ENCODE data around the gene NRTN.

The NRTN gene

DNA sequence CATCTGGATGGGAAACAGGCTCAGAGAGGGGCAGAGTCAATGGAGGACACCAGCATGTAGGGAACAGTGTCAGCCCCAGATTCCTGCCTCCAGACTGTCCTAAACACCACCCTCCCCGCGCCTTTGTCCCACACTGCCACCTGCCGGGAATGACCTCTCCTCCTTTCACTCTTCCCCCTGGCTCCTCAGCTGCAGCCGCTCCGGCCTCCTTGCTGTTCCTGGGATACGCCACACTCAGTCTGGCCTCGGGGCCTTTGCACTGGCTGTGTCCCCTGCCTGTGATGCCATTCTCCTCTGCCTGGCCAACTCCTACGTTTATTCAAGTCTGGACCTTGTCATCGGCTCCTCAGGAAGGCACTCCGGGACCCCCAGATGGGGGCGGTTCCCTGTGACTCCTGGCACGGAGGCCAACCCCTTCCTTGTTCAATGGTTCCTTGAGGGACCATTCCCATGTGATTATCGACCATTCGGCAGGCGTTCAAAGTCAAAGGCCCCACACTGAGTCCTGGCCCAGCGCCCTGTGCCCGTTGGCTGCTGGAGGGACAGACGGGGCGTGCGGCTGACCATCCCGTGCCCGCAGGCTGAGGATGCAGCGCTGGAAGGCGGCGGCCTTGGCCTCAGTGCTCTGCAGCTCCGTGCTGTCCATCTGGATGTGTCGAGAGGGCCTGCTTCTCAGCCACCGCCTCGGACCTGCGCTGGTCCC lies 18.9 kb downstream of the NRTN start:
- TF ChIP-seq, protein P1, sequence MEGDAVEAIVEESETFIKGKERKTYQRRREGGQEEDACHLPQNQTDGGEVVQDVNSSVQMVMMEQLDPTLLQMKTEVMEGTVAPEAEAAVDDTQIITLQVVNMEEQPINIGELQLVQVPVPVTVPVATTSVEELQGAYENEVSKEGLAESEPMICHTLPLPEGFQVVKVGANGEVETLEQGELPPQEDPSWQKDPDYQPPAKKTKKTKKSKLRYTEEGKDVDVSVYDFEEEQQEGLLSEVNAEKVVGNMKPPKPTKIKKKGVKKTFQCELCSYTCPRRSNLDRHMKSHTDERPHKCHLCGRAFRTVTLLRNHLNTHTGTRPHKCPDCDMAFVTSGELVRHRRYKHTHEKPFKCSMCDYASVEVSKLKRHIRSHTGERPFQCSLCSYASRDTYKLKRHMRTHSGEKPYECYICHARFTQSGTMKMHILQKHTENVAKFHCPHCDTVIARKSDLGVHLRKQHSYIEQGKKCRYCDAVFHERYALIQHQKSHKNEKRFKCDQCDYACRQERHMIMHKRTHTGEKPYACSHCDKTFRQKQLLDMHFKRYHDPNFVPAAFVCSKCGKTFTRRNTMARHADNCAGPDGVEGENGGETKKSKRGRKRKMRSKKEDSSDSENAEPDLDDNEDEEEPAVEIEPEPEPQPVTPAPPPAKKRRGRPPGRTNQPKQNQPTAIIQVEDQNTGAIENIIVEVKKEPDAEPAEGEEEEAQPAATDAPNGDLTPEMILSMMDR (IDR thresholded peaks at IDR 0.05; ENCODE audit: low read depth, low read length), result peak; percentile 26; the same call in 1 of the 2 replicates
- no peak for TF ChIP-seq EZH2phosphoT487 (IDR thresholded peaks at IDR 0.05; ENCODE audit: low read depth)
- Histone ChIP-seq H4K20me1 (ENCODE audit: insufficient read depth, low read length) (no peaks in the 10 kb centered on the region), H3K4me2 (ENCODE audit: low read length) (no peak overlapping the region), H3K9ac (ENCODE audit: low read length) (no peak overlapping the region), H3K27me3 (ENCODE audit: low read depth, low read length) (no peaks in the 10 kb centered on the region), H3K4me3 (ENCODE audit: low read length) (no peak overlapping the region), H3K36me3 (replicated peaks; ENCODE audit: low read depth, low read length) (no peaks in the 10 kb centered on the region), H3K4me1 (ENCODE audit: low read length) (peaks cover 11% of the 10 kb centered on the region), H3K27ac (ENCODE audit: low read length) (no peak overlapping the region), H2AFZ (ENCODE audit: low read depth, low read length) (no peak overlapping the region), H3K79me2 (ENCODE audit: low read length) (no peaks in the 10 kb centered on the region), H3K9me3 (ENCODE audit: insufficient read depth, low read length) (no peaks in the 10 kb centered on the region)

DNA sequence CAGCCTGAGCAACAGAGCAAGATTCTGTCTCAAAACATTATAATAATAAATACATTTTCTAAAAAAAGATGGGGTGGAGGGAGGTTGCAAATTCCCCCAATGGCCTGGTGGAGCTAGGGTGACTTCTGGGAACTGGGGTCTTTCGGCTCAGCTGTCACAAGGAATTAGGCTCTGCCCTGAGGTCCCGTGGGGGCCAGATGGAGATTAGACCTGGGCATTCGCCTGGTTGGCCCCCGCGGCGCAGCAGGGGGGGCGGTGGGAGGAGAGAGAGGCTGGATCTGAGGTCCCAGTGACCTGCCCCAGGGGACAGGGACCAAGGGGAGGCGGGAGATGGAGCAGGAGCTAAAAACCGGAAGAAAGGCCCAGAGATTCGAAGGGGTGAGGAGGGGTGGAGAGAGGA lies 19.9 kb downstream of the NRTN start:
- no peak for TF ChIP-seq EZH2phosphoT487 (IDR thresholded peaks at IDR 0.05; ENCODE audit: low read depth)
- TF ChIP-seq, protein P1 (IDR thresholded peaks at IDR 0.05; ENCODE audit: low read depth, low read length), result no peak
- Histone ChIP-seq H3K4me1 (ENCODE audit: low read length) (peaks cover 11% of the 10 kb centered on the region), H3K36me3 (replicated peaks; ENCODE audit: low read depth, low read length) (no peaks in the 10 kb centered on the region), H3K27ac (ENCODE audit: low read length) (no peak overlapping the region), H3K9me3 (ENCODE audit: insufficient read depth, low read length) (no peaks in the 10 kb centered on the region), H3K9ac (ENCODE audit: low read length) (no peak overlapping the region), H2AFZ (ENCODE audit: low read depth, low read length) (no peak overlapping the region), H3K27me3 (ENCODE audit: low read depth, low read length) (no peaks in the 10 kb centered on the region), H4K20me1 (ENCODE audit: insufficient read depth, low read length) (no peaks in the 10 kb centered on the region), H3K4me2 (ENCODE audit: low read length) (no peak overlapping the region), H3K79me2 (ENCODE audit: low read length) (no peaks in the 10 kb centered on the region), H3K4me3 (ENCODE audit: low read length) (no peak overlapping the region)

DNA sequence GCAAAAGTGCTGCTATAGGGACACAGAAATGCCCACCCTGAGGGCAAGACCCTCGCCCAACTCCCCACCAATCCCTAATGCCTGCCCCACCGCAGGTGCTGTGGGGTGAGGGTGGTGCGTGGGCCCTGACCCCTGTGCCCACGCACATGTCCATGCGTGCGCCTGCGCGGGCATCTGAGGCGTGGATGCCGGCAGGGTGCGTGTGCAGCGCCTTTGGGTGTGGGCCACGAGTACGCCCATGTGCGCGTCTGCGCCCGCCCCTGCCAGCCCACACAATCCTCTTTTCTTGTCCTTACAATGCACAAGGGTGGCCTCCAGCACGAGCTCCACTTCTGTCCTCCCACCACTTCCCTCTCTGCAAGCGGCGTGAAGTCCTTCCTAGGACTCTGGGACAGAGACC lies 20.3 kb downstream of the NRTN start:
- Histone ChIP-seq H3K27me3 (ENCODE audit: low read depth, low read length) (no peaks in the 10 kb centered on the region), H3K4me2 (ENCODE audit: low read length) (no peak overlapping the region), H3K79me2 (ENCODE audit: low read length) (no peaks in the 10 kb centered on the region), H3K36me3 (replicated peaks; ENCODE audit: low read depth, low read length) (no peaks in the 10 kb centered on the region), H3K4me1 (ENCODE audit: low read length) (peaks cover 11% of the 10 kb centered on the region), H3K4me3 (ENCODE audit: low read length) (no peak overlapping the region), H2AFZ (ENCODE audit: low read depth, low read length) (no peak overlapping the region), H4K20me1 (ENCODE audit: insufficient read depth, low read length) (no peaks in the 10 kb centered on the region), H3K9me3 (ENCODE audit: insufficient read depth, low read length) (no peaks in the 10 kb centered on the region), H3K9ac (ENCODE audit: low read length) (no peak overlapping the region), H3K27ac (ENCODE audit: low read length) (no peak overlapping the region)
- no peak for TF ChIP-seq EZH2phosphoT487 (IDR thresholded peaks at IDR 0.05; ENCODE audit: low read depth)
- TF ChIP-seq, protein P1 (IDR thresholded peaks at IDR 0.05; ENCODE audit: low read depth, low read length), result no peak

DNA sequence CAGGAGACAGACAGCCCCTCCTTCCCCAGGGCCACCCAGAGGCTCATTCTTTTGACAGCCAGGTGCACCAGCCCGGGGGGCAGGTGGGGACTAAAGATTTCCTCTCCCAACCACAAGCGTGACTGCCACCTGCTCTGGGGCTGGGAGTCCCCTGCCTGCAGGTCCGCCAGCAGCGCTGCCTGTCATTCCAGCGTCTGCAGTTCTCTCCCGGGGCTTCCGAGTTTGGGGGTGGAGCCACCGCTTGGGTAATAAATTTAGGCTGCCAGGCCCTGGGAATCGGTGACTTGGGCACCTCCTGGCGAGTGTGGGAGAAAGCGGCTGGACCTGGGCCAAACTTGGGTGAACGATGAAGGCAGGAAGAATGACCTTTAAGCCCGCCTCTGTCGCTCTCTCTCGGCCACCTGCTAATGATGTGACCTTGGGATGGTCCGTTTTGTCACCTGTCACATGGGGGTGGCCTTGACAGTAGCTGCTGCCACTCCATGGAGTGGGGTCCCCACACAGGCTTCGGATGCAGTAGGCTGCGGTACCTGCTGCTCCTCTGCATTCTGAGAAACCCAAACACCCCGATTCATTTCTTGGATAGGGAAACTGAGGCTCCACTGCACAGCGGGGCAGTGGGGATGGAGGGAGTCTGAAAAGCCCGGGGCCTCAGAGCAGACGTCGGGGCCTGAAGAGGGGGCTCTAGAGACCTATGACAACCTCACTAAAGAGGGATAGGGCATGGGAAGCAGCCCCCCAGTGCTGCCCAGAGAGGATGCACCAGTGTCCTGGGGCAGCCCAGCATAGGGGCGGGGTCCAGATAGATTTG lies 21.9 kb downstream of the NRTN start:
- no peak overlapping the region for H3K9ac ChIP-seq (ENCODE audit: low read length)
- H3K79me2 ChIP-seq (ENCODE audit: low read length), result no peaks in the 10 kb centered on the region
- H3K4me1 ChIP-seq (ENCODE audit: low read length), result peaks cover 11% of the 10 kb centered on the region
- no peaks in the 10 kb centered on the region for H3K27me3 ChIP-seq (ENCODE audit: low read depth, low read length)
- H3K27ac ChIP-seq (ENCODE audit: low read length), result no peak overlapping the region
- peak overlapping the region; percentile 57 for H2AFZ ChIP-seq (ENCODE audit: low read depth, low read length)
- no peaks in the 10 kb centered on the region for H3K9me3 ChIP-seq (ENCODE audit: insufficient read depth, low read length)
- H4K20me1 ChIP-seq (ENCODE audit: insufficient read depth, low read length), result no peaks in the 10 kb centered on the region
- H3K4me2 ChIP-seq (ENCODE audit: low read length), result peak overlapping the region; percentile 34
- TF ChIP-seq EZH2phosphoT487 (IDR thresholded peaks at IDR 0.05; ENCODE audit: low read depth), result no peak
- TF ChIP-seq, protein P1 (IDR thresholded peaks at IDR 0.05; ENCODE audit: low read depth, low read length), result no peak
- no peaks in the 10 kb centered on the region for H3K36me3 ChIP-seq (replicated peaks; ENCODE audit: low read depth, low read length)
- peak overlapping the region; percentile 70 for H3K4me3 ChIP-seq (ENCODE audit: low read length)

Measured in OCI-LY3 (cell line).